Common myeloid progenitor, CD34-positive (primary cell): ENCODE data around the gene ADAMTS15.

Experiments
- CTCF ChIA-PET: fragments of 350-600 bp; sonication (Branson Sonifier 250); formaldehyde crosslinking; loops from one replicate; lab custom pipeline; 2021; ENCODE audit warnings: antibody characterized with exemption; lab: Charles Lee
- POLR2A ChIA-PET: fragments of 350-600 bp; sonication (Branson Sonifier 250); formaldehyde crosslinking; loops from one replicate; lab custom pipeline; 2021; ENCODE audit warnings: antibody characterized with exemption; lab: Charles Lee
- DNase-seq, 3 donors: peaks; one replicate each; pipeline versions ENCODE4 v3.0.0 to v3.0.0-alpha.2; 2013
- H3K27ac ChIP-seq, 2 experiments: 1 replicate in 1 of 2; 2 replicates in 1 of 2; pipeline ENCODE4 v1.7.0; 2013; ENCODE audit warnings: inconsistent platforms in 2 of 2, low read length in 2 of 2, mild to moderate bottlenecking in 2 of 2, low read depth in 1 of 2, moderate library complexity in 1 of 2; ENCODE audit not compliant: severe bottlenecking in 2 of 2, insufficient read depth in 1 of 2, poor library complexity in 1 of 2
- H3K27me3 ChIP-seq, 5 experiments: replicated peaks in 2 of 5; 1 replicate in 3 of 5; 2 replicates in 2 of 5; pipeline versions ENCODE4 v1.6.1 to v1.7.0; 2013; ENCODE audit warnings: low read length in 4 of 5, mild to moderate bottlenecking in 2 of 5, moderate library complexity in 2 of 5, inconsistent platforms in 1 of 5; ENCODE audit not compliant: insufficient read depth in 5 of 5, control insufficient read depth in 4 of 5
- H3K36me3 ChIP-seq, 4 experiments: 1 replicate in 2 of 4; 2 replicates in 2 of 4; pipeline versions ENCODE4 v1.6.1 to v1.7.0; 2013; ENCODE audit warnings: low read length in 3 of 4, control low read depth in 1 of 4, mild to moderate bottlenecking in 1 of 4; ENCODE audit not compliant: control insufficient read depth in 4 of 4, insufficient read depth in 4 of 4
- H3K4me1 ChIP-seq, 4 experiments: 1 replicate in 3 of 4; 2 replicates in 1 of 4; pipeline versions ENCODE4 v1.6.1 to v1.7.1; 2013; ENCODE audit warnings: low read length in 3 of 4, mild to moderate bottlenecking in 3 of 4, control low read depth in 1 of 4, inconsistent platforms in 1 of 4, moderate library complexity in 1 of 4; ENCODE audit not compliant: control insufficient read depth in 4 of 4, insufficient read depth in 4 of 4; ENCODE audit errors: control extremely low read depth in 1 of 4
- H3K4me3 ChIP-seq, 7 experiments: 1 replicate in 4 of 7; 2 replicates in 3 of 7; pipeline versions ENCODE4 v1.5.1 to v1.7.0; 2013; ENCODE audit warnings: mild to moderate bottlenecking in 7 of 7, low read length in 6 of 7, moderate library complexity in 6 of 7, inconsistent platforms in 2 of 7, low read depth in 2 of 7, control low read depth in 1 of 7; ENCODE audit not compliant: insufficient read depth in 4 of 7, control insufficient read depth in 1 of 7; ENCODE audit errors: extremely low read depth in 1 of 7
- H3K9me3 ChIP-seq, 5 experiments: 1 replicate in 4 of 5; 2 replicates in 1 of 5; pipeline versions ENCODE4 v1.6.1 to v1.7.1; 2013; ENCODE audit warnings: low read length in 4 of 5, mild to moderate bottlenecking in 2 of 5, inconsistent platforms in 1 of 5, low read depth in 1 of 5, moderate library complexity in 1 of 5; ENCODE audit not compliant: control insufficient read depth in 4 of 5, insufficient read depth in 2 of 5; ENCODE audit errors: control extremely low read depth in 1 of 5
- WGBS: methylation state at CpG from one replicate; pipeline ENCODE4 v1.1.5; 2013; ENCODE audit not compliant: insufficient coverage; 5-methylcytosine and 5-hydroxymethylcytosine counted together

The ADAMTS15 gene

GRCh38 chr11:130498181-130498580 lies 49.7 kb downstream of the ADAMTS15 start:
- no peaks in the 10 kb centered on the region for H3K4me1 ChIP-seq
- H3K36me3 ChIP-seq, result no peaks in the 10 kb centered on the region
- POLR2A ChIA-PET, result no interaction called here
- no peak overlapping the region for H3K27ac ChIP-seq
- DNase-seq, result no peak
- CTCF ChIA-PET, result no interaction called here
- peaks cover 0 to 3% (median 0%) of the 10 kb centered on the region in 5 experiments for H3K9me3 ChIP-seq
- H3K4me3 ChIP-seq, result no peak overlapping the region
- H3K27me3 ChIP-seq, result no peaks in the 10 kb centered on the region

GRCh38 chr11:130499828-130500227 lies 51.4 kb downstream of the ADAMTS15 start:
- no peak for DNase-seq
- H3K36me3 ChIP-seq, result no peaks in the 10 kb centered on the region
- CTCF ChIA-PET, result no interaction called here

GRCh38 chr11:130504317-130504716 lies 55.9 kb downstream of the ADAMTS15 start:
- WGBS, result no CpG with 5 or more reads among the region's 1 CpG

More at GRCh38 chr11:130499828-130500227, 51.4 kb downstream of the ADAMTS15 start:
- no peak overlapping the region for H3K4me3 ChIP-seq
- no peaks in the 10 kb centered on the region for H3K27me3 ChIP-seq
- H3K9me3 ChIP-seq, result peaks cover 0 to 5% (median 0%) of the 10 kb centered on the region in 5 experiments
- no peak overlapping the region for H3K27ac ChIP-seq
- H3K4me1 ChIP-seq, result no peaks in the 10 kb centered on the region
- POLR2A ChIA-PET, result no interaction called here

GRCh38 chr11:130508913-130509312 lies 60.5 kb downstream of the ADAMTS15 start:
- no peaks in the 10 kb centered on the region for H3K27me3 ChIP-seq
- WGBS, result no CpG with 5 or more reads among the region's 1 CpG

More at GRCh38 chr11:130504317-130504716, 55.9 kb downstream of the ADAMTS15 start:
- Histone ChIP-seq H3K9me3 (peaks cover 1 to 14% (median 9%) of the 10 kb centered on the region in 5 experiments), H3K4me1 (no peaks in the 10 kb centered on the region), H3K4me3 (no peak overlapping the region), H3K27ac (no peak overlapping the region), H3K27me3 (no peaks in the 10 kb centered on the region), H3K36me3 (no peaks in the 10 kb centered on the region)
- DNase-seq, result no peak
- ChIA-PET CTCF (no interaction called here), POLR2A (no interaction called here)

GRCh38 chr11:130509942-130510341 lies 61.5 kb downstream of the ADAMTS15 start:
- DNase-seq, result no peak
- Histone ChIP-seq H3K36me3 (no peaks in the 10 kb centered on the region), H3K27ac (no peak overlapping the region), H3K9me3 (peaks cover 1 to 11% (median 9%) of the 10 kb centered on the region in 5 experiments), H3K27me3 (no peaks in the 10 kb centered on the region), H3K4me1 (peaks cover 0 to 5% (median 0%) of the 10 kb centered on the region in 4 experiments), H3K4me3 (no peak overlapping the region)
- POLR2A ChIA-PET, result no interaction called here
- CTCF ChIA-PET, result no interaction called here
- WGBS, result 93% methylated on average over 2 of the region's 2 CpGs

More at GRCh38 chr11:130508913-130509312, 60.5 kb downstream of the ADAMTS15 start:
- H3K4me1 ChIP-seq, result peaks cover 0 to 5% (median 0%) of the 10 kb centered on the region in 4 experiments
- DNase-seq, result no peak
- no peak overlapping the region for H3K4me3 ChIP-seq
- ChIA-PET POLR2A (no interaction called here), CTCF (no interaction called here)
- H3K9me3 ChIP-seq, result peaks cover 1 to 13% (median 9%) of the 10 kb centered on the region in 5 experiments
- no peaks in the 10 kb centered on the region for H3K36me3 ChIP-seq
- no peak overlapping the region for H3K27ac ChIP-seq

GRCh38 chr11:130510407-130511006 lies 62.1 kb downstream of the ADAMTS15 start:
- ChIA-PET POLR2A (no interaction called here), CTCF (no interaction called here)
- no peak for DNase-seq
- no peaks in the 10 kb centered on the region for H3K36me3 ChIP-seq
- no peak overlapping the region for H3K4me3 ChIP-seq
- 98% methylated on average over 7 of the region's 8 CpGs for WGBS
- H3K9me3 ChIP-seq, result peaks cover 1 to 11% (median 9%) of the 10 kb centered on the region in 5 experiments
- H3K27ac ChIP-seq, result no peak overlapping the region
- peaks cover 0 to 5% (median 0%) of the 10 kb centered on the region in 4 experiments for H3K4me1 ChIP-seq
- no peaks in the 10 kb centered on the region for H3K27me3 ChIP-seq

GRCh38 chr11:130511765-130512164 lies 63.3 kb downstream of the ADAMTS15 start:
- no peaks in the 10 kb centered on the region for H3K27me3 ChIP-seq
- H3K4me1 ChIP-seq, result peaks cover 0 to 5% (median 0%) of the 10 kb centered on the region in 4 experiments
- no peak overlapping the region for H3K4me3 ChIP-seq
- WGBS, result 100% methylated on average over 1 of the region's 2 CpGs
- no peaks in the 10 kb centered on the region for H3K36me3 ChIP-seq
- CTCF ChIA-PET, result no interaction called here
- POLR2A ChIA-PET, result no interaction called here
- DNase-seq, result no peak
- peaks cover under 1 to 11% (median 9%) of the 10 kb centered on the region in 5 experiments for H3K9me3 ChIP-seq
- H3K27ac ChIP-seq, result no peak overlapping the region
